Stimulated activated CD8-positive, alpha-beta memory T cell treated with anti-CD3 and anti-CD28 coated beads, Interleukin-15, amount 100 ng/mL, for 4 hours (primary cell): ENCODE measurements around the gene TTLL10.
A peak's percentile ranks its signal among the peaks of the same experiment; 100 is the strongest.

Experiments
- DNase-seq, 2 donors: peaks; one replicate each; pipeline ENCODE4 v3.0.0-alpha.2; 2020; ENCODE audit warnings: low read depth in 2 of 2

The TTLL10 gene

GRCh38 chr1:1222575-1223225, 49.0 kb downstream of the TTLL10 start:
- DNase-seq: no peak

- no peak for DNase-seq
Measured at GRCh38 chr1:1223321-1223720, 49.6 kb downstream of the TTLL10 start.

GRCh38 chr1:1223891-1224290, 50.2 kb downstream of the TTLL10 start:
- no peak for DNase-seq

- no peak for DNase-seq
Measured at GRCh38 chr1:1225238-1225845, 51.7 kb downstream of the TTLL10 start.

GRCh38 chr1:1225913-1226312, 52.2 kb downstream of the TTLL10 start:
- DNase-seq: no peak

- no peak for DNase-seq
Measured at GRCh38 chr1:1226566-1227362, 53.1 kb downstream of the TTLL10 start.

GRCh38 chr1:1227386-1227785, 53.7 kb downstream of the TTLL10 start:
- DNase-seq: no peak

- DNase-seq: no peak
Measured at GRCh38 chr1:1228187-1228586, 54.5 kb downstream of the TTLL10 start.

GRCh38 chr1:1228596-1229321, 55.1 kb downstream of the TTLL10 start:
- no peak for DNase-seq

GRCh38 chr1:1229770-1230169, 56.1 kb downstream of the TTLL10 start:
- DNase-seq: no peak

GRCh38 chr1:1230656-1231399, 57.1 kb downstream of the TTLL10 start:
- no peak for DNase-seq

- DNase-seq: peak; percentile 90 to 95
Measured at GRCh38 chr1:1231400-1232207, 57.9 kb downstream of the TTLL10 start, which contains the start of gene SDF4. TSS of gene SDF4 (minus strand) at chr1:1232001. CDS start at chr1:1228772, 3,229 bp downstream.

- DNase-seq: no peak
Measured at GRCh38 chr1:1232208-1232795, 58.6 kb downstream of the TTLL10 start, which contains the start of gene B3GALT6. TSS of gene B3GALT6 (plus strand) at chr1:1232237. CDS start at chr1:1232279, 42 bp downstream.

GRCh38 chr1:1232796-1233566, 59.3 kb downstream of the TTLL10 start:
- DNase-seq: no peak

- DNase-seq: no peak
Measured at GRCh38 chr1:1233567-1233892, 59.9 kb downstream of the TTLL10 start.

GRCh38 chr1:1234180-1234808, 60.6 kb downstream of the TTLL10 start:
- DNase-seq: no peak

GRCh38 chr1:1235016-1235744, 61.5 kb downstream of the TTLL10 start:
- DNase-seq: no peak

GRCh38 chr1:1236176-1236763, 62.6 kb downstream of the TTLL10 start:
- no peak for DNase-seq
